GM19025 (cell line): Measurements from ENCODE around the gene MAP3K6.

ENCODE experiments used
- ATAC-seq: cut with Tn5 transposase; IDR thresholded peaks from one replicate; pipeline ENCODE4 v1.9.1; 2021; ENCODE audit warnings: mild to moderate bottlenecking, low read depth, moderate library complexity; ENCODE audit not compliant: unreplicated experiment

The MAP3K6 gene

GRCh38 chr1:27341525-27342252 is 25.1 kb downstream of the MAP3K6 start, which contains the start of gene SYTL1:
SYTL1 (plus strand) TSS chr1:27342022; CDS start chr1:27345335, 3,313 bp downstream.
- ATAC-seq, result no peak

- no peak for ATAC-seq
These were observed 27.5 kb downstream of the MAP3K6 start for GRCh38 chr1:27339213-27339612.

GRCh38 chr1:27338751-27339150 is 28.0 kb downstream of the MAP3K6 start:
- no peak for ATAC-seq

GRCh38 chr1:27336756-27337155 is 30.0 kb downstream of the MAP3K6 start:
- ATAC-seq, result no peak

- no peak for ATAC-seq
These were observed 31.0 kb downstream of the MAP3K6 start for GRCh38 chr1:27335506-27336422.

GRCh38 chr1:27333717-27334279 is 33.0 kb downstream of the MAP3K6 start:
- ATAC-seq, result no peak

GRCh38 chr1:27332536-27333281 is 34.1 kb downstream of the MAP3K6 start:
- no peak for ATAC-seq

GRCh38 chr1:27331922-27332321 is 34.8 kb downstream of the MAP3K6 start:
- ATAC-seq, result no peak

GRCh38 chr1:27331426-27331825 is 35.3 kb downstream of the MAP3K6 start:
- no peak for ATAC-seq

- ATAC-seq, result no peak
These were observed 36.0 kb downstream of the MAP3K6 start for GRCh38 chr1:27330786-27331185.

GRCh38 chr1:27327964-27328363 is 38.8 kb downstream of the MAP3K6 start:
- no peak for ATAC-seq

- no peak for ATAC-seq
These were observed 41.5 kb downstream of the MAP3K6 start for GRCh38 chr1:27325286-27325685.

GRCh38 chr1:27322569-27323240 is 44.1 kb downstream of the MAP3K6 start:
- no peak for ATAC-seq

- peak; percentile 96 for ATAC-seq
These were observed 44.8 kb downstream of the MAP3K6 start, which contains the start of gene TMEM222 for GRCh38 chr1:27321813-27322568. TMEM222 (plus strand) TSS chr1:27322163; CDS start chr1:27322198, 35 bp downstream.

GRCh38 chr1:27318596-27318995 is 48.2 kb downstream of the MAP3K6 start:
- ATAC-seq, result no peak

- no peak for ATAC-seq
These were observed 48.6 kb downstream of the MAP3K6 start for GRCh38 chr1:27318136-27318535.

- ATAC-seq, result no peak
These were observed 49.9 kb downstream of the MAP3K6 start for GRCh38 chr1:27316860-27317259.

GRCh38 chr1:27314737-27315136 is 52.0 kb downstream of the MAP3K6 start:
- ATAC-seq, result no peak

GRCh38 chr1:27314169-27314568 is 52.6 kb downstream of the MAP3K6 start:
- ATAC-seq, result no peak
